HG02642 (cell line): ENCODE data around the gene EHMT2.
"Not testable (repeated sequence)": the region's sequence is repeated elsewhere in the genome, so short reads cannot be mapped to it uniquely, and the experiment has no call there.

Source experiments
- ATAC-seq: cut with Tn5 transposase; IDR thresholded peaks from one replicate; pipeline ENCODE4 v1.9.1; 2021; ENCODE audit warnings: mild to moderate bottlenecking; ENCODE audit not compliant: unreplicated experiment, poor library complexity

The EHMT2 gene

DNA sequence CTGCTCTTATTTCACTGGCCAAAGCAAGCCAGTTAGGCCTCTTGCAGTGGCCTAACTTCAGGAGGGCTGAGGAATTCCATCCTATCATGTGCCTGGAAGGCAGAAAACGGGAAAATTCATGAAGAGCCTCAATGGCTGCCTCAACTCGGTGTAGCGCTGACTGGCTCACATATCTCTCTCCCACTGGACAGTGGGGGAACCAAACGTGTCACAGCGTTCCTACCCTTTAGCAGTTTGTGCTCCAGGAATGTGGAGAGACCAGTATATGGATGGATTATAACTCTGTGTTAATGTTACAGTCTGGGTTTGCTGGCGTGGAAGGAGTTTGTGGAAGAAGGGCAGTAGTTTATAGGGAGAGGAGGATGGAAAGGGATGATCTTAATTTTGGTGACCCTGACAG is 18.3 kb upstream of the EHMT2 start:
- no peak for ATAC-seq

DNA sequence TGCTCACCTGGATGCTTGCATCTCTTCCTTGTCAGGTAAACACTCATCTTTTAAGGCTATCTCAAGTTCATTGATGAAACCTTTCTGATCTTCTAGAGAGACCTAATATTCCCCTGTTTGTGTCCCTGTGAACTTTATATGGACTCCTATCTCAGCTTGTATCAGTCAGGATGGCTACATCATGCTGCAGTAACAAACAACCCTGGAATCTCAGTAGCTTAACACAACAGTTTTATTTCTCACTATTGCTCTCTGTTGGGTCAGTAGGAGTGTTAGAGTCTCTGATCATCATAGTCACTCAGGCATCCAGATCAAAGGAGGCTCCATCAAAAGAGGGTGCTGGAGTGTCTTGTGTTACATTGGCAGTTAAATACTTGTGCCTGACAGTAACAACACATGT is 17.9 kb upstream of the EHMT2 start:
- no peak for ATAC-seq

DNA sequence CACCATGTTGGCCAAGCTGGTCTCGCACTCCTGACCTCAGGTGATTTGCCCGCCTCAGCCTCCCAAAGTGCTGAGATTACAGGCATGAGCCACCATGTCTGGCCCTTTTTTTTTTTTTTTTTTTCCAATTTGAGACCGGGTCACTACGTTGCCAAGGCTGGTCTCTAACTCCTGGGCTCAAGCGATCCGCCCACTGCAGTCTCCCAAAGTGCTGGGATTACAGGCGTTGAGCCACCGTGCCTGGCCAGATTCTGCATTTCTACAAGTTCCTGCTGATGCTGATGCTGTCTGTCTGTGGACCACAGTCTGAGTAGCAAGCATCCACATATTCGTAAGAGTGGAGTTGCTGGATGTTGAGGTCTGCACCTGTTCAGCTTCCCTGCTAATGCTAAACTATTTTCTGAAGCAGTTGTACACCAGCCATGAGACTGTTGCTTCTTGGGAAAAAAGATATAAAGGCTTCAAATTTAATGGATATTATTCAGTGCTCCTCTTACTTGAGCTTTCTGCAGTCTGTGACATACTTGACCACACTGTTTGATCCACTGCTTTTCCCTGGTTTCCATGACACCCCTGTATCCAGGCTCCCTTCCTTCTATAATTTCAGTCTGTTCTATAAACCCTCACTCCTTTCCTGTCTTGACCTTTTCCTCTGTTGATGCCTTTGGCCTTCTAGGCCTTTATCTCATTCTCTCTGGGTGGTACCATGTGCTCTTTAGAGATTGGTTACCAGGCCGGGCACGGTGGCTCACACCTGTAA is 14.5 kb upstream of the EHMT2 start:
- no peak for ATAC-seq

- ATAC-seq: not testable (repeated sequence)
These were observed 11.8 kb upstream of the EHMT2 start for GRCh38 chr6:31909298-31909697.

DNA sequence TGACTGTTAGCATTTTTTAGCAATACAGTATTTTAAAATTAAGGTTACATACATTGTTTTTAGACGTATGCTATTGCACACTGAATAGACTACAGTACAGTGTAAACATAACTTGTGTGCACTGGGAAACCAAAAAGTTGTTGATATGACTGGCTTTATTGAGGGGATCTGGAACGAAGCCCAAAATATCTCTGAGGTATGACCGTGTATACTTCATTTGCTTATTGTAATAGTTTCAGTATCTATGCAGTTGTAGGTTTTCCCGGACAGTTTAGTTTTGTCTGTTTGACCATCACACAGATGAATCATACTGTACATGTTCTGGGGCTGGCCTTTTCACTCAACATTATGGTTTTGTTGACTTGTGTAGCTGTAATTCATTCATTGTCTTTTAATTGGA is 11.3 kb upstream of the EHMT2 start:
- ATAC-seq: peak; percentile 67

DNA sequence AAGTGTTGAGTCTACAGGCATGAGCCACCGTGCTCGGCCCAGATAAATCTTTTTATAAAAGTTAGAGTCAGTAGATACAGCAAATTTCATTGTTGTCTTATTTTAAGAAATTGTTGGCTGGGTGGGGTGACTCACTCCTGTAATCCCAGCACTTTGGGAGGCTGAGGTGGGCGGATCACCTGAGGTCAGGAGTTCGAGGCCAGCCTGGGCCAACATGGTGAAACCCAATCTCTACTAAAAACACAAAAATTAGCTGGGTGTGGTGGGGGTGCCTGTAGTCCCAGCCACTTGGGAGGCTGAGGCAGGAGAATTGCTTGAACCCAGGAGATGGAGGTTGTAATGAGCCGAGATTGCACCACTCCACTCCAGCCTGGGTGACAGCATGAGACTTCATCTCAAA is 10.8 kb upstream of the EHMT2 start:
- ATAC-seq: not testable (repeated sequence)

- ATAC-seq: no peak
These were observed 9.8 kb upstream of the EHMT2 start for GRCh38 chr6:31907158-31907813.

DNA sequence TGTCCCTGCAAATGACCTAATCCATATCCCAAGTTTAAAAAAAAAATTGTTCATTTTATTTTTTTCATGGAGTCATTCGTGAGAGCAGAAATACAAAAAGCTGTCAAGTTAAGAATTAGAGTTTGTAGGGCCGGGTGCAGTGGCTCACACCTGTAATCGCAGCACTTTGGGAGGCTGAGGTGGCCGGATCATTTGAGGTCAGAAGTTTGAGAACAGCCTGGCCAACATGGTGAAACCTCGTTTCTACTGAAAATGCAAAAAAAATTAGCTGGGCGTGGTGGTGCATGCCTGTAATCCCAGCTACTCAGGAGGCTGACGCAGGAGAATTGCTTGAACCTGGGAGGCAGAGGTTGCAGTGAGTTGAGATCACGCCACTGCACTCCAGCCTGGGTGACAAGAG is 9.2 kb upstream of the EHMT2 start:
- ATAC-seq: not testable (repeated sequence)

- no peak for ATAC-seq
These were observed 8.6 kb upstream of the EHMT2 start for GRCh38 chr6:31906122-31906521.

- ATAC-seq: no peak
These were observed 7.5 kb upstream of the EHMT2 start for GRCh38 chr6:31905041-31905440.

- ATAC-seq: no peak
These were observed 6.5 kb upstream of the EHMT2 start for GRCh38 chr6:31903957-31904356.

GRCh38 chr6:31901953-31902643 is 4.6 kb upstream of the EHMT2 start, which contains the start of gene ZBTB12:
Gene ZBTB12, minus strand, starts transcription at chr6:31902086. Its CDS starts 781 bp downstream, at chr6:31901305.
- ATAC-seq: peak; percentile 47

DNA sequence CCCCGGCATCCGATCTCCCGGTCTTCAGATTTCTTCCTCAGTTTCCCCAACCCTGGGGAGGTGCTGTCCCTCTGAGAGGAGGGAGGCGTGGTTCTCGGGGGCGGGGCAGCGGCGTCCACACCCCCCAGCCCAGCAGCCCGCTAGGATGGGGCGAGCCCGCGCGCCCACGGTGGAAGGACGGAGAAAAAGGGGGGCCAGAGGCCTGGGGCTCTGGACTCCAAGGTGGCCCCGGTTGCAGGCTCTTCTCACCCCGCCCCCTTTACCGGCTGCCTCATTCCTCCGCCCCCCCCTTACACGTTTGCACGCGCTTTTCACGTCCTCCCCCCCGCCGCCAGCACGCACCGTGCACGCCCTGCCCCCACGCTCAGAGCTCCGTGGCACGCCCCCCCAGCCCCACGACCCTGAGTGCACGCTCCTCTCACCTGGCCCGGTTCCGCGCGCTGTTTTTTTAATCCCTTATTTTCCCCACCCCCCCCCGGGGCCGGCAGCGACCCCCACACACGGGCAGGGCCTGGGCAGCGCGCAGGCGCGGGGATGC is 4.0 kb upstream of the EHMT2 start:
- ATAC-seq: peak; percentile 8

GRCh38 chr6:31900917-31901414 is 3.5 kb upstream of the EHMT2 start:
- no peak for ATAC-seq

DNA sequence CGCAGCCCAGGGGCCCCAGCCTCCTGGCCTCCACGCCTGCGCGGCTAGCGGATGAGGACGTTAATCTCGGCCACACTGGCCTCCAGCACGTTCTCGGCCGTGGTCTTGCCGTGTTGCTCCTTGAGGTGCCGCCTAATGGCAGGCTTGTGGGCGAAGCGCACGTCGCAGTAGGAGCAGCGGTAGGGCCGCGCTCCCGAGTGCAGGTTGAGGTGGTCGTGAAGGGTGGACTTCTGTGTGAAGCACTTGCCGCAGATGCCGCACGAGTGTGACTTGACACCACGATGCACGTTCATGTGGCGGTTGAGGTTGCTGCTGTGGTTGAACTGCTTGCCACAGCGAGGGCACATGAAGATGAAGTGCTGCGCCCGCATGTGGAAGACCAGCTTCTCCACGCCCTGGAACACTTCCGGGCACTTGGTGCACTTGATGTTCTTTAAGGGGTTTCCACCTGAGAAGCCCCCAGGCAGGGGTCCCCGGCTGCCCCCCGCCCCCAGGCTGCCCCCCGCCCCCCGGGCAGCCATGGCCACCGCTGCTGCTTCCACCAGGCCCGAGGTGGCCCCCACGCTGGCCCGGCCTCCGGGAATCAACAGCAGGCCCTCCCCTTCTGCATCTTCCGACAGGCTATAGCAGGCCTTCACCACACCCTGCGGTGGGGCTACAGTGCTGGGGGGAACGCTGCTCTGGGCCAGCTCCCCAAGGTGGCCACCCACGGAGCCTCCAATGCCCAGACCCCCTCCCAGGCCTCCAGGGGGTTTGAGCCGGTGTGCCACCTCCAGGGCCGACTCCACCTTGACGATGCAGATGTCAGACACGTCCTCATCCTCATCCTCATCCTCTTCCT is 2.6 kb upstream of the EHMT2 start:
- no peak for ATAC-seq

- no peak for ATAC-seq
These were observed 1.7 kb upstream of the EHMT2 start for GRCh38 chr6:31899215-31899614.

- no peak for ATAC-seq
These were observed 999 bp upstream of the EHMT2 start for GRCh38 chr6:31898383-31899011.

DNA sequence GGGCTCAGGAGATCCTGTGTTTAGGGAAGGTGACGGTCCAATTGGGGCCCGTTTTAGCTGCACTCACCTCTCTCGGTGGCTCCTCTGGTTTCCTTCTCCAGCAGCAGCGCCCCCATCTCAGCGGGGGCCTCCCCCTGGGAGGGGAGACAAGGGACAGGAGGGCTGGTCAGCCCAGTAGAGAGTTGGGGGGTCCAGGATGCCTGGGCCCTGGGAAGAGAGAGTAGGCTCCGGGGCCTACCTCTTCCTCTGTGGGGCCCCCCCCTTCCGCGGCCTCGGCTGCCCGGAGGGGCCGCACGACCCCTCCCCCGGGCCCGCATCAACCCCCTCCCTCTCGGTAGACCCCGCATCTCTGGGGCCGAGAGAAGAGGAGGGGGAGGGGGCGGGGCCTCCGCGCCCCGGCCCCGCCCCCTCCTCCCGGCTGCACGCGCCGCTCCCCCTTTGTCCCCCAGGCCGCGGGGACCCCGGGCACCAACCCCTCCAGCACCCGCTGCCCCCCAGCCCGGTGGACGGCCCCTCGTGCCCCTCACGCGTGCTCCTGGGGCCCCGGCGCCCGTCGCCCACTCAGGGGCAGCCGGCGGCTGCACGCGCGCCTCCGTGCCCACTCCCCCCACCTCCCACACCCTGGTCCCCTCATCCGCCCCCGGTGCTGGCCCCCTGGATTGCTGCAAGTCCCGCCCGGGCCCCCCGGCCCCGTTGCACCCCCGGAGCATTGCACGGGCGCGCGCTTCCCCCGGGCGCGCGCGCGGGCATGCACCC is 464 bp downstream of the EHMT2 start:
- no peak for ATAC-seq

- ATAC-seq: no peak
These were observed 1.0 kb downstream of the EHMT2 start for GRCh38 chr6:31896493-31896855.
